Measurements from ENCODE around the gene RACK1. TPM values are rescaled to one million over a fixed set of nuclear protein-coding genes. Genes with fewer than 3 reads are reported as not detected.

The RACK1 gene
- polyA plus RNA-seq, 1 donor (not counting 4 experiments of a cell fraction or from before 2014, with no cell fraction given), result 3,291 TPM

DNA sequence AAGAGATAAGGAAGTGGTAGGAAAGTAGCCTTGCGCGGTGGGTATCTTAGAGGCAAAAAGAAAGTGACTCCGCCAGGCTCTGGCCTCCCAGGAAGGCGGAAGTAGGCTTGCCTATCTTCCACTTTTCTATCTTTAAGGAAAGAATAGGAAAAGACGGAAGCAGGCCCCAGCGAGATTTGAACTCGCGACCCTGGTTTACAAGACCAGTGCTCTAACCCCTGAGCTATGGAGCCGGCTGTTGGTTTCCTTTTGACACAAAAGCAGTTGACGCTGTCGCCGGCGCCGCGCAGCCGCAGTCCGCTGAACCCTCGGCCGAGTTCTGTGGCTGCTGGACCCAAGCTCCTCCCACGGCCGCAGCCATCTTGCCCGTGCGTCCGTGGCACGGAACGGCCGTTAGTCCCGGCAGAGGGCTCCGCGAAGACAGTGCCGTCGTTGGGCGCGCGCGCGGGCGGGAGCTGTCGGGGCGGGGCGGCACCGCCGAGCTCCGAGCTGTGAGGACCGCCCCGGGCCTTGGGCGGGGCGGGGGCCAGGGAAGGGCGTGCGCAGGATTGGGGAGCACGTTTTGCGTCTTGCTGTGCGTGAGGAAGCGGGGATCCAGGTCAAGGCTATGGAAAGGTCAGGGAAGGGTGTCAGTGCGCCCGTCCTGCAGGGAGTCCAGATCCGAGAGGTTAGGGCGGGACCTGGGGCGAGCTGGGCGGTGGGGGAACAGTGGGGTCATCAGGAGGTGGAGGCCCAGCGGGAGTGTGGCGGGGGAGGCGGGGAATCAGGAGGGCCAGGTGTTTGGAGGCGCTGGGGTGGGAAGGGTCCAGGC, 52.0 kb downstream of the RACK1 start:
- peak overlapping the region; percentile 42 for H3K27ac ChIP-seq (ENCODE audit: control insufficient read depth, insufficient read depth, low read length)
- H3K36me3 ChIP-seq (ENCODE audit: control insufficient read depth in 2 of 2, extremely low read depth in 1 of 2, insufficient read depth in 2 of 2, low read length in 2 of 2), result peaks cover 5% of the 10 kb centered on the region in 2 experiments
- no peaks in the 10 kb centered on the region for H3K9me1 ChIP-seq (ENCODE audit: control insufficient read depth, extremely low read depth, insufficient read depth, low read length)
- TF ChIP-seq EZH2 (IDR thresholded peaks at IDR 0.05; ENCODE audit: low read length), result no peak
- TF ChIP-seq, protein P1, sequence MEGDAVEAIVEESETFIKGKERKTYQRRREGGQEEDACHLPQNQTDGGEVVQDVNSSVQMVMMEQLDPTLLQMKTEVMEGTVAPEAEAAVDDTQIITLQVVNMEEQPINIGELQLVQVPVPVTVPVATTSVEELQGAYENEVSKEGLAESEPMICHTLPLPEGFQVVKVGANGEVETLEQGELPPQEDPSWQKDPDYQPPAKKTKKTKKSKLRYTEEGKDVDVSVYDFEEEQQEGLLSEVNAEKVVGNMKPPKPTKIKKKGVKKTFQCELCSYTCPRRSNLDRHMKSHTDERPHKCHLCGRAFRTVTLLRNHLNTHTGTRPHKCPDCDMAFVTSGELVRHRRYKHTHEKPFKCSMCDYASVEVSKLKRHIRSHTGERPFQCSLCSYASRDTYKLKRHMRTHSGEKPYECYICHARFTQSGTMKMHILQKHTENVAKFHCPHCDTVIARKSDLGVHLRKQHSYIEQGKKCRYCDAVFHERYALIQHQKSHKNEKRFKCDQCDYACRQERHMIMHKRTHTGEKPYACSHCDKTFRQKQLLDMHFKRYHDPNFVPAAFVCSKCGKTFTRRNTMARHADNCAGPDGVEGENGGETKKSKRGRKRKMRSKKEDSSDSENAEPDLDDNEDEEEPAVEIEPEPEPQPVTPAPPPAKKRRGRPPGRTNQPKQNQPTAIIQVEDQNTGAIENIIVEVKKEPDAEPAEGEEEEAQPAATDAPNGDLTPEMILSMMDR (optimal IDR thresholded peaks at IDR 0.05 in 1 of 3, IDR thresholded peaks at IDR 0.05 in 1 of 3, conservative IDR thresholded peaks at IDR 0.05 in 1 of 3; ENCODE audit: extremely low read depth in 1 of 3, insufficient read depth in 2 of 3, low read length in 3 of 3), result no peak
- DNase-seq (ENCODE audit: low read depth, low spot score) (peak; percentile 73), FAIRE-seq (peak; percentile 43)
- peaks cover 14% of the 10 kb centered on the region for H3K4me1 ChIP-seq (ENCODE audit: control insufficient read depth, extremely low read depth, insufficient read depth, low read length)
- H3K4me3 ChIP-seq (ENCODE audit: control insufficient read depth in 2 of 3, extremely low read depth in 1 of 3, insufficient read depth in 2 of 3, low read depth in 1 of 3, low read length in 3 of 3), result peak overlapping the region; percentile 69 to 87 (median 85)
- dilution Hi-C loops (cut with MboI; ENCODE audit: extremely low pct_ligation_motif_present, low sequenced_read_pairs), result no loop called here
- H3K79me2 ChIP-seq (ENCODE audit: control insufficient read depth, insufficient read depth, low read length), result peaks cover 2% of the 10 kb centered on the region
- H3K9ac ChIP-seq (ENCODE audit: control insufficient read depth, extremely low read depth, insufficient read depth, low read length), result peak overlapping the region; percentile 73
- peaks cover 2% of the 10 kb centered on the region for H4K20me1 ChIP-seq (ENCODE audit: control insufficient read depth, extremely low read depth, insufficient read depth, low read length)
- no peaks in the 10 kb centered on the region for H3K27me3 ChIP-seq (ENCODE audit: control insufficient read depth, extremely low read depth, insufficient read depth, low read length)
- peak overlapping the region; percentile 100 for H3K4me2 ChIP-seq (ENCODE audit: control insufficient read depth, extremely low read depth, insufficient read depth, low read depth, low read length)
- H3K9me3 ChIP-seq (ENCODE audit: control insufficient read depth, low read depth, low read length), result no peaks in the 10 kb centered on the region
- peak overlapping the region; percentile 97 for H2AFZ ChIP-seq (ENCODE audit: control insufficient read depth, low read length)

GRCh38 chr5:181190711-181191525, 52.8 kb downstream of the RACK1 start:
- peak overlapping the region; percentile 54 to 87 (median 85) for H3K4me3 ChIP-seq (ENCODE audit: control insufficient read depth in 2 of 3, extremely low read depth in 1 of 3, insufficient read depth in 2 of 3, low read depth in 1 of 3, low read length in 3 of 3)
- H4K20me1 ChIP-seq (ENCODE audit: control insufficient read depth, extremely low read depth, insufficient read depth, low read length), result peaks cover 2% of the 10 kb centered on the region
- H3K79me2 ChIP-seq (ENCODE audit: control insufficient read depth, insufficient read depth, low read length), result peaks cover 2% of the 10 kb centered on the region
- H3K27ac ChIP-seq (ENCODE audit: control insufficient read depth, insufficient read depth, low read length), result peak overlapping the region; percentile 38
- peaks cover 17% of the 10 kb centered on the region for H3K4me1 ChIP-seq (ENCODE audit: control insufficient read depth, extremely low read depth, insufficient read depth, low read length)
- no peaks in the 10 kb centered on the region for H3K9me1 ChIP-seq (ENCODE audit: control insufficient read depth, extremely low read depth, insufficient read depth, low read length)
- no peaks in the 10 kb centered on the region for H3K9me3 ChIP-seq (ENCODE audit: control insufficient read depth, low read depth, low read length)
- DNase-seq (ENCODE audit: low read depth, low spot score), result no peak
- peak overlapping the region; percentile 100 for H3K4me2 ChIP-seq (ENCODE audit: control insufficient read depth, extremely low read depth, insufficient read depth, low read depth, low read length)
- H3K36me3 ChIP-seq (ENCODE audit: control insufficient read depth in 2 of 2, extremely low read depth in 1 of 2, insufficient read depth in 2 of 2, low read length in 2 of 2), result peaks cover 5% of the 10 kb centered on the region in 2 experiments
- H3K9ac ChIP-seq (ENCODE audit: control insufficient read depth, extremely low read depth, insufficient read depth, low read length), result peak overlapping the region; percentile 71
- no peak for TF ChIP-seq EZH2 (IDR thresholded peaks at IDR 0.05; ENCODE audit: low read length)
- TF ChIP-seq, protein P1 (optimal IDR thresholded peaks at IDR 0.05 in 1 of 3, IDR thresholded peaks at IDR 0.05 in 1 of 3, conservative IDR thresholded peaks at IDR 0.05 in 1 of 3; ENCODE audit: extremely low read depth in 1 of 3, insufficient read depth in 2 of 3, low read length in 3 of 3), result peak in 1 of 3 experiments; percentile 22
- FAIRE-seq, result no peak
- dilution Hi-C loops (cut with MboI; ENCODE audit: extremely low pct_ligation_motif_present, low sequenced_read_pairs), result no loop called here
- H3K27me3 ChIP-seq (ENCODE audit: control insufficient read depth, extremely low read depth, insufficient read depth, low read length), result no peaks in the 10 kb centered on the region
- H2AFZ ChIP-seq (ENCODE audit: control insufficient read depth, low read length), result peak overlapping the region; percentile 97
